HepG2 (cell line): ENCODE results near the gene CPA2. TPM values are rescaled to one million over a fixed set of nuclear protein-coding genes. Genes with fewer than 3 reads are reported as not detected.

ENCODE experiments used
- ATAC-seq: fragments of 200-7000 bp; cut with Tn5 transposase; 3 replicates; pipeline ENCODE4 v1.9.1; 2020; ENCODE audit warnings: mild to moderate bottlenecking, moderate library complexity
- BruUV-seq: library from RNA; stranded (reverse); fragments of 400-500 nt; replicated peaks from 2 replicates; lab custom pipeline; 2021; lab: Mats Ljungman, UMichigan
- CTCF ChIA-PET: fragments of 300-600 bp; formaldehyde crosslinking; extraction: SDS; loops from one replicate; lab custom pipeline; 2021; ENCODE audit warnings: low total read pairs, inconsistent platforms, low intra/inter-chr PET ratio; lab: Yijun Ruan, JAX
- POLR2A ChIA-PET: fragments of 350-600 bp; sonication (Branson Sonifier 250); formaldehyde crosslinking; loops from one replicate; lab custom pipeline; 2020; ENCODE audit warnings: antibody characterized with exemption, inconsistent platforms; lab: Yijun Ruan, JAX
- DNase-seq: peaks from one replicate; pipeline ENCODE4 v3.0.0-alpha.2; 2015; ENCODE audit warnings: low spot score
- FAIRE-seq: peaks from 3 replicates; lab custom pipeline; 2011; peaks lifted over from hg19 to GRCh38; lab: Jason Lieb, UNC
- H2AFZ ChIP-seq: one replicate; pipeline ENCODE4 v1.6.1; 2011; ENCODE audit warnings: low read length, inconsistent platforms
- H3K27ac ChIP-seq: fragments of 300-600 bp; 3 replicates; pipeline ENCODE4 v1.8.0; 2011; ENCODE audit warnings: mixed run types, mild to moderate bottlenecking, mixed read lengths, low read length, inconsistent platforms; ENCODE audit not compliant: insufficient read depth; ENCODE audit errors: extremely low read length
- H3K27me3 ChIP-seq, 2 experiments: fragments of 200-600 bp in 1 of 2; 2 replicates in 1 of 2; 3 replicates in 1 of 2; pipeline versions ENCODE4 v1.6.0 to v1.8.0; 2011; ENCODE audit warnings: low read length in 2 of 2, mild to moderate bottlenecking in 2 of 2, moderate library complexity in 2 of 2, inconsistent platforms in 1 of 2; ENCODE audit not compliant: insufficient read depth in 2 of 2, control insufficient read depth in 1 of 2
- H3K36me3 ChIP-seq, 2 experiments: fragments of 200-600 bp in 1 of 2; replicated peaks in 1 of 2; 2 replicates in 1 of 2; 3 replicates in 1 of 2; pipeline versions ENCODE4 v1.5.1 to v1.8.0; 2011; ENCODE audit warnings: low read length in 2 of 2, inconsistent platforms in 1 of 2; ENCODE audit not compliant: insufficient read depth in 2 of 2, control insufficient read depth in 1 of 2
- H3K4me1 ChIP-seq: 2 replicates; pipeline ENCODE4 v1.5.1; 2012; ENCODE audit warnings: low read length, inconsistent platforms; ENCODE audit not compliant: insufficient read depth
- H3K4me2 ChIP-seq: 2 replicates; pipeline ENCODE4 v1.6.0; 2011; ENCODE audit warnings: low read depth, low read length, inconsistent platforms
- H3K4me3 ChIP-seq, 3 experiments: fragments of 200-600 bp in 1 of 3; sonication (generic), shearing (Covaris generic) in 1 of 3; replicated peaks in 1 of 3; 2 replicates each; pipeline ENCODE4 v1.5.1; 2011 to 2016; ENCODE audit warnings: low read length in 3 of 3, inconsistent platforms in 2 of 3, low read depth in 2 of 3, mild to moderate bottlenecking in 2 of 3, control low read depth in 1 of 3, mixed read lengths in 1 of 3; ENCODE audit not compliant: insufficient read depth in 1 of 3
- H3K79me2 ChIP-seq: one replicate; pipeline ENCODE4 v1.6.1; 2011; ENCODE audit warnings: low read length, inconsistent platforms; ENCODE audit not compliant: insufficient read depth
- H3K9ac ChIP-seq: 2 replicates; pipeline ENCODE4 v1.6.0; 2011; ENCODE audit warnings: mild to moderate bottlenecking, low read depth, low read length, inconsistent platforms; ENCODE audit not compliant: insufficient read depth
- H3K9me3 ChIP-seq: 2 replicates; pipeline ENCODE4 v1.5.1; 2012; ENCODE audit warnings: mild to moderate bottlenecking, low read length
- H4K20me1 ChIP-seq: 2 replicates; pipeline ENCODE4 v1.6.0; 2011; ENCODE audit warnings: inconsistent platforms, mild to moderate bottlenecking, low read length, moderate library complexity; ENCODE audit not compliant: insufficient read depth
- ARID5B ChIP-seq: IDR thresholded peaks from 2 replicates; pipeline ENCODE4 v1.4.0; 2020; ENCODE audit warnings: mild to moderate bottlenecking, missing genetic modification reagents
- ATF7 ChIP-seq, 2 experiments: fragments of 450-650 bp in 1 of 2; sonication (generic) in 1 of 2; formaldehyde crosslinking in 1 of 2; IDR thresholded peaks; 2 replicates each; pipeline versions ENCODE4 v1.4.0 to v1.6.1; 2016 to 2020; ENCODE audit warnings: antibody characterized with exemption in 1 of 2, mild to moderate bottlenecking in 1 of 2, missing genetic modification reagents in 1 of 2
- SMARCE1 ChIP-seq: fragments of 450-650 bp; IDR thresholded peaks from 2 replicates; pipeline ENCODE4 v1.6.1; 2017; ENCODE audit warnings: borderline replicate concordance
- ZNF30 ChIP-seq: sonication (generic); formaldehyde crosslinking; IDR thresholded peaks from 2 replicates; pipeline ENCODE4 v1.5.0; 2020; ENCODE audit warnings: mild to moderate bottlenecking, missing genetic modification reagents
- ZNF543 ChIP-seq: sonication (generic); formaldehyde crosslinking; IDR thresholded peaks from 2 replicates; pipeline ENCODE4 v1.4.0; 2020; ENCODE audit warnings: mild to moderate bottlenecking, missing genetic modification reagents
- ZNF691 ChIP-seq: sonication (generic); formaldehyde crosslinking; IDR thresholded peaks from 2 replicates; pipeline ENCODE4 v1.4.0; 2020; ENCODE audit warnings: missing genetic modification reagents, low read depth, mild to moderate bottlenecking, borderline replicate concordance
- WGBS: methylation state at CpG from one replicate; pipeline ENCODE4 v1.1.6; 2017; ENCODE audit warnings: low lambda C conversion rate; 5-methylcytosine and 5-hydroxymethylcytosine counted together
- in situ Hi-C: cut with HindIII; loops from 2 replicates; pipeline ENCODE4 v1.10.0; 2017; ENCODE audit warnings: low pct_unique_long_range_greater_than_20kb; ENCODE audit not compliant: extremely low pct_ligation_motif_present
- intact Hi-C: fragments of 100-400 bp; cut with micrococcal nuclease; formaldehyde crosslinking; loops from one replicate; pipeline ENCODE4 v1.10.0; 2022; ENCODE audit not compliant: unreplicated experiment
- polyA plus RNA-seq, 8 experiments: library from polyadenylated mRNA; depleted of rRNA in 3 of 8; stranded (reverse) in 7 of 8; unstranded in 1 of 8; fragments of >200 nt; fragmentation: Illumina TruSeq in 4 of 8; extraction: Trizol in 4 of 8; gene quantifications; 2 replicates each; pipeline versions ENCODE4 v1.2.1 to v1.2.3, GENCODE V29; 2011 to 2016; ENCODE audit warnings: low read depth in 4 of 8, missing spikeins in 1 of 8, mixed read lengths in 1 of 8; ENCODE audit not compliant: insufficient read depth in 1 of 8
- total RNA-seq, 5 experiments: library from RNA; depleted of rRNA; stranded (reverse); fragments of >200 nt; fragmentation: Illumina TruSeq; extraction: Trizol; gene quantifications; 2 replicates each; pipeline ENCODE4 v1.2.3, GENCODE V29; 2016; ENCODE audit warnings: low read depth in 1 of 5

The CPA2 gene
- total and polyA plus RNA-seq, 2 of the 13 experiments (the other 11 are each of a cell fraction or from before 2014, with no cell fraction given) = not detected

GRCh38 chr7:130223646-130224045 is 43.0 kb upstream of the CPA2 start:
- Histone ChIP-seq H3K4me2 (no peak overlapping the region), H3K27ac (no peak overlapping the region), H3K9ac (no peak overlapping the region), H3K4me3 (no peak overlapping the region), H3K27me3 (no peaks in the 10 kb centered on the region), H3K36me3 (no peaks in the 10 kb centered on the region), H4K20me1 (no peaks in the 10 kb centered on the region), H2AFZ (no peak overlapping the region), H3K9me3 (0 out of 2 replicates have a peak, but pooled peaks cover 10% of the 10 kb centered on the region), H3K79me2 (no peaks in the 10 kb centered on the region), H3K4me1 (peaks cover 42% of the 10 kb centered on the region)
- POLR2A ChIA-PET = no interaction called here
- DNase-seq (no peak), FAIRE-seq (no peak), ATAC-seq (no peak)
- in situ Hi-C loops = no loop called here
- no peak for TF ChIP-seq ZNF691
- CTCF ChIA-PET = no interaction called here
- 29% methylated on average over 1 of the region's 1 CpG for WGBS
- BruUV-seq = no TSS peak
- intact Hi-C loops = no loop called here

- H3K4me3 ChIP-seq = no peak overlapping the region
Observed at GRCh38 chr7:130224210-130224609, 42.5 kb upstream of the CPA2 start.

More at GRCh38 chr7:130224210-130224609, 42.5 kb upstream of the CPA2 start:
- 0 out of 2 replicates have a peak, but pooled peaks cover 10% of the 10 kb centered on the region for H3K9me3 ChIP-seq
- no peak overlapping the region for H3K27ac ChIP-seq
- ATAC-seq (no peak), FAIRE-seq (no peak), DNase-seq (no peak)
- H3K36me3 ChIP-seq = no peaks in the 10 kb centered on the region
- no peaks in the 10 kb centered on the region for H3K79me2 ChIP-seq
- BruUV-seq = no TSS peak
- no peak for TF ChIP-seq ZNF543 (CRISPR knock-in tag)
- no peak for TF ChIP-seq ZNF30 (CRISPR knock-in tag)
- no peak for TF ChIP-seq ARID5B
- TF ChIP-seq SMARCE1 = no peak
- TF ChIP-seq ATF7 (IDR thresholded peaks at IDR 0.05) = no peak
- no peak for TF ChIP-seq ATF7 (CRISPR knock-in tag; IDR thresholded peaks at IDR 0.05)
- H3K4me2 ChIP-seq = no peak overlapping the region
- no peaks in the 10 kb centered on the region for H3K27me3 ChIP-seq
- peaks cover 42% of the 10 kb centered on the region for H3K4me1 ChIP-seq
- in situ Hi-C loops = no loop called here
- WGBS = 64% methylated on average over 5 of the region's 5 CpGs
- CTCF ChIA-PET = no interaction called here
- intact Hi-C loops = no loop called here
- POLR2A ChIA-PET = no interaction called here
- no peak overlapping the region for H2AFZ ChIP-seq
- no peaks in the 10 kb centered on the region for H4K20me1 ChIP-seq
- no peak overlapping the region for H3K9ac ChIP-seq
